Astrocyte of the spinal cord (primary cell): ENCODE results near the gene CHDH.

Source experiments
- DNase-seq: peaks from one replicate; pipeline ENCODE4 v3.0.0; 2011; ENCODE audit warnings: low read depth, low spot score
- H3K4me3 ChIP-seq: 2 replicates; pipeline ENCODE4 v1.5.1; 2011; ENCODE audit warnings: low read depth, mild to moderate bottlenecking, low read length, moderate library complexity
- in situ Hi-C: cut with HindIII; loops from 2 replicates; pipeline ENCODE4 v1.10.0; 2017; ENCODE audit warnings: low sequenced_read_pairs
- TF ChIP-seq, protein P1 (sequence below): IDR thresholded peaks from 2 replicates; pipeline ENCODE4 v1.5.1; 2012; ENCODE audit warnings: low read depth, mild to moderate bottlenecking, low read length, inconsistent platforms

The CHDH gene

GRCh38 chr3:53844262-53845102 lies 1.7 kb downstream of the CHDH start:
- no peak for DNase-seq
- TF ChIP-seq, protein P1, sequence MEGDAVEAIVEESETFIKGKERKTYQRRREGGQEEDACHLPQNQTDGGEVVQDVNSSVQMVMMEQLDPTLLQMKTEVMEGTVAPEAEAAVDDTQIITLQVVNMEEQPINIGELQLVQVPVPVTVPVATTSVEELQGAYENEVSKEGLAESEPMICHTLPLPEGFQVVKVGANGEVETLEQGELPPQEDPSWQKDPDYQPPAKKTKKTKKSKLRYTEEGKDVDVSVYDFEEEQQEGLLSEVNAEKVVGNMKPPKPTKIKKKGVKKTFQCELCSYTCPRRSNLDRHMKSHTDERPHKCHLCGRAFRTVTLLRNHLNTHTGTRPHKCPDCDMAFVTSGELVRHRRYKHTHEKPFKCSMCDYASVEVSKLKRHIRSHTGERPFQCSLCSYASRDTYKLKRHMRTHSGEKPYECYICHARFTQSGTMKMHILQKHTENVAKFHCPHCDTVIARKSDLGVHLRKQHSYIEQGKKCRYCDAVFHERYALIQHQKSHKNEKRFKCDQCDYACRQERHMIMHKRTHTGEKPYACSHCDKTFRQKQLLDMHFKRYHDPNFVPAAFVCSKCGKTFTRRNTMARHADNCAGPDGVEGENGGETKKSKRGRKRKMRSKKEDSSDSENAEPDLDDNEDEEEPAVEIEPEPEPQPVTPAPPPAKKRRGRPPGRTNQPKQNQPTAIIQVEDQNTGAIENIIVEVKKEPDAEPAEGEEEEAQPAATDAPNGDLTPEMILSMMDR = no peak
- in situ Hi-C loops = no loop called here
- no peak overlapping the region for H3K4me3 ChIP-seq

DNA sequence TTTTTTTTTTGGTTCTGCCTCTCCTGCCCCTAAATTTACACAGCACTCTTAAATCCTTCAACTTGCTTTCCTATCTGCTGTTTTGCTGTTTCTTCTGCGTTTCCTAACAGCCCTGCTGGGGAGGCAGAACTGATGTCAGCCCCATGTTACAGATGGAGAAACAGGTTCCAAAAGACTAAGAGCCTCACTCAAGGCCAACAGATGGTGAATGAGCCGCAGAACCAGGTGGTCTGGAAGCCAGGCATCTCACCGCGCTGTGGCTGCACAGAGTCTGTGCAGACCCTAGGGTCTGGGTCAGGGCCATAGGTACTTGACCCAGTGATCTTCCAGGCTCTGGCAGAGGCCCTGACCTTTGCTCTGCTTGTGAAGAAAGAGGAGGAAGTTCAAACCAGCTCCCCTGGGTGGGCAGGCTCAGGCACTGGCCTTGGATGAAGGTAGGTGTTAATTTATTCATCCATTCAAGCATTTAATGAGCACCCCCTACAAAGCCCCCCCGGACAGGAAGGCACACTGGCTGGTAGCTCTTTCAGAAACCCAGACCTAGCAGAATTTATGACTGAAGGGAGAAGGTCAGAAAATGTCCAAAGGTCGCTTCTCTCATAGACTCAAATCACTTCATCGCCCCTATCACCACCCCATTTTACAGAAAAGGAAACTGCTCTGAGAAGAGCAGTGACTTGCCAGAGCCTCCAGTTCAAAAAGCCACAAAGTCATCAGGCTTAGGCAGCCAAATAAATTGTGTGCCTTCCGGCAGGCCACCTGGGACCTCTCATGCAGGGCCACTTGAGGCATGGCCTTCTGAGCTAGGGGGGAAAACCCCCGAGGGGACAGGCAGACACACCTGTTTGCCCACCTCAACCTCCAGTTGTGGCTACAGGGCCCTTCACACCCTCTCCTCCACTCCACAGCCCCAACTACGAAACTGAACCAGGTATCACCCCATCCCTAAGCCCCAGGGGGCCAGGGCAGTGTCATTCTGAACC lies 2.7 kb downstream of the CHDH start:
- in situ Hi-C loops = no loop called here
- TF ChIP-seq, protein P1 = no peak
- no peak overlapping the region for H3K4me3 ChIP-seq
- DNase-seq = no peak

- in situ Hi-C loops = no loop called here
- TF ChIP-seq, protein P1 = peak; percentile 18
- DNase-seq = peak; percentile 16
- H3K4me3 ChIP-seq = no peak overlapping the region
Measured at GRCh38 chr3:53842436-53843194, 3.6 kb downstream of the CHDH start.

GRCh38 chr3:53841296-53841695 lies 4.9 kb downstream of the CHDH start:
- TF ChIP-seq, protein P1 = no peak
- no peak for DNase-seq
- in situ Hi-C loops = no loop called here
- H3K4me3 ChIP-seq = no peak overlapping the region

DNA sequence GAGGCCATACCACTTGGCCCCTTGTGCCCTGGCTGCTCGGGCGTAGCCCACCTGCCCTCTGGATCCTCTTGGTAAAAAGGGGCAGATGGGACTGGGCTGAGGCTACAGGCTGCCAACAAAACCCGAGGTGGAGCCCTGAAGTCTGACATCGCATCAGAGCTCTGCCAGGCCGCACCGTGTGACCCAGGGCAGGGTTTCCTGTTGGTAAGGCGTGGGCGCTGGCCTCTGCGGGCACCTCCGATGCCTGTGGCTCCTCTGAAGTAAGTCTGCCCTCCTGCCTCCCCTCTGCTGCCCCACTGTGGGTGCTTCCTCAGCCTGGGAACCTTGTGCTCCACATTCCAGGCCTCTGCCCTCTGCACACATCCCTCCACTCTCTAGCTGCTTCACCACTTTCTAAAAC lies 8.9 kb downstream of the CHDH start:
- no peak for DNase-seq
- TF ChIP-seq, protein P1 = no peak
- in situ Hi-C loops = no loop called here
- no peak overlapping the region for H3K4me3 ChIP-seq
